ENCODE measurements around the gene VWA5B2. TPM values are rescaled to one million over a fixed set of nuclear protein-coding genes. Genes with fewer than 3 reads are reported as not detected.

The VWA5B2 gene
- total and polyA plus RNA-seq, 2 of the 13 experiments (the other 11 are each of a cell fraction or from before 2014, with no cell fraction given): 0.03 to 0.04 TPM

DNA sequence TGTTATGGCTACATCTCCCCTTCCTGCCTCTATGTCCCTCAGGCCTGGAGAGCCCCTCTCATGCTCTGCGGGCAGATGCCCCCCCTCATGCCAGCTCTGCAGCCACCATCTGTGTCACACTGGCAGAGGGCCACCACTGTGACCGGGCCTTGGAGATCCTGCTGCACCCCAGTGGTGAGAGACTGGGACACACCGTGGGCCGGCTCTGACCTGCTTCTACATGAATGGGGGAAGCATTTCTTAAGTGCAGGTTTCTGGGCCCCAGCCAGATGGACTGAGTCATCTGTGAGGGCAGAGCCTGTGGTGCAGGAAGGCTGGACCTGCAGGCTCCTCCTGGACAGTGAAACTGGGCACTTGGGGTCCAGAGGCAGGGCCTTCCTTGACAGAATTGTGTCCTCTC, 4.8 kb downstream of the VWA5B2 start:
- CTCF ChIA-PET (ENCODE audit: low intra/inter-chr PET ratio, low total read pairs): no interaction called here
- in situ Hi-C loops (cut with HindIII; ENCODE audit: extremely low pct_ligation_motif_present, low pct_unique_long_range_greater_than_20kb) (loop anchor here (5.0 kb wide), 1 partner anchor 337 kb away; no protein-coding TSS in a partner anchor), intact Hi-C loops (cut with micrococcal nuclease; ENCODE audit: unreplicated experiment) (no loop called here)
- Histone ChIP-seq H3K9ac (ENCODE audit: insufficient read depth, low read depth, low read length) (no peak overlapping the region), H3K9me3 (ENCODE audit: low read length) (no peaks in the 10 kb centered on the region), H3K27me3 (ENCODE audit: control insufficient read depth in 1 of 2, insufficient read depth in 2 of 2, low read length in 2 of 2) (peaks cover 16 to 81% of the 10 kb centered on the region in 2 experiments; a peak in 4 of 5 replicates), H3K36me3 (replicated peaks in 1 of 2; ENCODE audit: control insufficient read depth in 1 of 2, insufficient read depth in 2 of 2, low read length in 2 of 2) (no peaks in the 10 kb centered on the region), H3K27ac (ENCODE audit: extremely low read length, insufficient read depth, low read length) (no peak overlapping the region), H3K4me2 (ENCODE audit: low read depth, low read length) (no peak overlapping the region), H4K20me1 (ENCODE audit: insufficient read depth, low read length) (no peaks in the 10 kb centered on the region), H3K79me2 (ENCODE audit: insufficient read depth, low read length) (no peaks in the 10 kb centered on the region), H2AFZ (ENCODE audit: low read length) (no peak overlapping the region), H3K4me3 (replicated peaks in 1 of 3; ENCODE audit: insufficient read depth in 1 of 3, low read depth in 2 of 3, low read length in 3 of 3) (no peak overlapping the region), H3K4me1 (ENCODE audit: insufficient read depth, low read length) (peaks cover 11% of the 10 kb centered on the region; the same call in 1 of the 2 replicates)
- POLR2A ChIA-PET: no interaction called here
- no peak for TF ChIP-seq ZSCAN29 (CRISPR knock-in tag; conservative IDR thresholded peaks at IDR 0.05)
- peak; percentile 65; the same call in 1 of the 2 replicates for TF ChIP-seq HNRNPL (IDR thresholded peaks at IDR 0.05; ENCODE audit: low read depth, low read length)
- TF ChIP-seq FOSL2 (CRISPR knock-in tag; IDR thresholded peaks at IDR 0.05): peak; percentile 67
- WGBS (ENCODE audit: low lambda C conversion rate): no CpG with 5 or more reads among the region's 4 CpGs
- ATAC-seq (peak; percentile 25), FAIRE-seq (no peak), DNase-seq (ENCODE audit: low spot score) (peak; percentile 25)
- no TSS peak for BruUV-seq (replicated peaks)

GRCh38 chr3:184234671-184235380, 5.4 kb downstream of the VWA5B2 start:
- Histone ChIP-seq H3K4me1 (ENCODE audit: insufficient read depth, low read length) (peaks cover 8% of the 10 kb centered on the region; the same call in 1 of the 2 replicates), H3K27me3 (ENCODE audit: control insufficient read depth in 1 of 2, insufficient read depth in 2 of 2, low read length in 2 of 2) (peaks cover 16 to 82% of the 10 kb centered on the region in 2 experiments; a peak in 4 of 5 replicates), H3K9me3 (ENCODE audit: low read length) (no peaks in the 10 kb centered on the region), H2AFZ (ENCODE audit: low read length) (no peak overlapping the region), H4K20me1 (ENCODE audit: insufficient read depth, low read length) (no peaks in the 10 kb centered on the region), H3K4me3 (replicated peaks in 1 of 3; ENCODE audit: insufficient read depth in 1 of 3, low read depth in 2 of 3, low read length in 3 of 3) (no peak overlapping the region), H3K9ac (ENCODE audit: insufficient read depth, low read depth, low read length) (no peak overlapping the region), H3K79me2 (ENCODE audit: insufficient read depth, low read length) (no peaks in the 10 kb centered on the region), H3K27ac (ENCODE audit: extremely low read length, insufficient read depth, low read length) (no peak overlapping the region), H3K36me3 (replicated peaks in 1 of 2; ENCODE audit: control insufficient read depth in 1 of 2, insufficient read depth in 2 of 2, low read length in 2 of 2) (no peaks in the 10 kb centered on the region), H3K4me2 (ENCODE audit: low read depth, low read length) (no peak overlapping the region)
- DNase-seq (ENCODE audit: low spot score): no peak
- ChIA-PET POLR2A (no interaction called here), CTCF (ENCODE audit: low intra/inter-chr PET ratio, low total read pairs) (no interaction called here)
- intact Hi-C loops (cut with micrococcal nuclease; ENCODE audit: unreplicated experiment) (no loop called here), in situ Hi-C loops (cut with HindIII; ENCODE audit: extremely low pct_ligation_motif_present, low pct_unique_long_range_greater_than_20kb) (loop anchor here (5.0 kb wide), 1 partner anchor 338 kb away; no protein-coding TSS in a partner anchor)
- FAIRE-seq: no peak
- no peak for ATAC-seq
- WGBS (ENCODE audit: low lambda C conversion rate): 33% methylated on average over 17 of the region's 19 CpGs
- BruUV-seq (replicated peaks): no TSS peak
- TF ChIP-seq MAFG (CRISPR knock-in tag; IDR thresholded peaks at IDR 0.05) (no peak), WIZ (CRISPR knock-in tag; IDR thresholded peaks at IDR 0.05) (no peak), NR3C1 (CRISPR knock-in tag; IDR thresholded peaks at IDR 0.05) (no peak), CENPX (CRISPR knock-in tag; IDR thresholded peaks at IDR 0.05) (no peak), NFYC (CRISPR knock-in tag; IDR thresholded peaks at IDR 0.05) (no peak), NCOA1 (CRISPR knock-in tag; IDR thresholded peaks at IDR 0.05) (no peak), U2AF2 (IDR thresholded peaks at IDR 0.05; ENCODE audit: low read depth, low read length) (no peak), NR1H2 (CRISPR knock-in tag; IDR thresholded peaks at IDR 0.05; ENCODE audit: borderline replicate concordance, low read depth) (no peak), ZNF232 (CRISPR knock-in tag; IDR thresholded peaks at IDR 0.05; ENCODE audit: borderline replicate concordance) (no peak)
- TF ChIP-seq, protein P1, sequence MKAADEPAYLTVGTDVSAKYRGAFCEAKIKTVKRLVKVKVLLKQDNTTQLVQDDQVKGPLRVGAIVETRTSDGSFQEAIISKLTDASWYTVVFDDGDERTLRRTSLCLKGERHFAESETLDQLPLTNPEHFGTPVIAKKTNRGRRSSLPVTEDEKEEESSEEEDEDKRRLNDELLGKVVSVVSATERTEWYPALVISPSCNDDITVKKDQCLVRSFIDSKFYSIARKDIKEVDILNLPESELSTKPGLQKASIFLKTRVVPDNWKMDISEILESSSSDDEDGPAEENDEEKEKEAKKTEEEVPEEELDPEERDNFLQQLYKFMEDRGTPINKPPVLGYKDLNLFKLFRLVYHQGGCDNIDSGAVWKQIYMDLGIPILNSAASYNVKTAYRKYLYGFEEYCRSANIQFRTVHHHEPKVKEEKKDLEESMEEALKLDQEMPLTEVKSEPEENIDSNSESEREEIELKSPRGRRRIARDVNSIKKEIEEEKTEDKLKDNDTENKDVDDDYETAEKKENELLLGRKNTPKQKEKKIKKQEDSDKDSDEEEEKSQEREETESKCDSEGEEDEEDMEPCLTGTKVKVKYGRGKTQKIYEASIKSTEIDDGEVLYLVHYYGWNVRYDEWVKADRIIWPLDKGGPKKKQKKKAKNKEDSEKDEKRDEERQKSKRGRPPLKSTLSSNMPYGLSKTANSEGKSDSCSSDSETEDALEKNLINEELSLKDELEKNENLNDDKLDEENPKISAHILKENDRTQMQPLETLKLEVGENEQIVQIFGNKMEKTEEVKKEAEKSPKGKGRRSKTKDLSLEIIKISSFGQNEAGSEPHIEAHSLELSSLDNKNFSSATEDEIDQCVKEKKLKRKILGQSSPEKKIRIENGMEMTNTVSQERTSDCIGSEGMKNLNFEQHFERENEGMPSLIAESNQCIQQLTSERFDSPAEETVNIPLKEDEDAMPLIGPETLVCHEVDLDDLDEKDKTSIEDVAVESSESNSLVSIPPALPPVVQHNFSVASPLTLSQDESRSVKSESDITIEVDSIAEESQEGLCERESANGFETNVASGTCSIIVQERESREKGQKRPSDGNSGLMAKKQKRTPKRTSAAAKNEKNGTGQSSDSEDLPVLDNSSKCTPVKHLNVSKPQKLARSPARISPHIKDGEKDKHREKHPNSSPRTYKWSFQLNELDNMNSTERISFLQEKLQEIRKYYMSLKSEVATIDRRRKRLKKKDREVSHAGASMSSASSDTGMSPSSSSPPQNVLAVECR (CRISPR knock-in tag; IDR thresholded peaks at IDR 0.05; ENCODE audit: borderline replicate concordance): no peak

Data from HepG2 (cell line).